GM23248 (cell line): Measurements from ENCODE around the gene TSPAN14. TPM values are rescaled to one million over a fixed set of nuclear protein-coding genes. Genes with fewer than 3 reads are reported as not detected.
"Not testable (repeated sequence)": the region's sequence is repeated elsewhere in the genome, so short reads cannot be mapped to it uniquely, and the experiment has no call there.

Experiments used
- DNase-seq: peaks from one replicate; pipeline ENCODE4 v3.0.0-alpha.2; 2015
- H2AFZ ChIP-seq: fragments of 200-600 bp; sonication (generic); 2 replicates; pipeline ENCODE4 v1.6.1; 2016; ENCODE audit warnings: antibody characterized with exemption
- H3F3A ChIP-seq: fragments of 200-600 bp; sonication (generic); 2 replicates; pipeline ENCODE4 v1.6.1; 2016; ENCODE audit warnings: mild to moderate bottlenecking, antibody characterized with exemption, mixed run types; ENCODE audit not compliant: insufficient read depth
- H3K27ac ChIP-seq: fragments of 200-600 bp; sonication (generic); 2 replicates; pipeline ENCODE4 v1.5.1; 2016; ENCODE audit warnings: mild to moderate bottlenecking
- H3K27me3 ChIP-seq: fragments of 200-600 bp; sonication (generic); replicated peaks from 2 replicates; pipeline ENCODE4 v1.6.1; 2016; ENCODE audit warnings: mild to moderate bottlenecking; ENCODE audit not compliant: insufficient read depth
- H3K36me3 ChIP-seq: fragments of 200-600 bp; sonication (generic); 2 replicates; pipeline ENCODE4 v1.6.1; 2016; ENCODE audit warnings: low read depth, mild to moderate bottlenecking
- H3K4me1 ChIP-seq: fragments of 200-600 bp; sonication (generic); 2 replicates; pipeline ENCODE4 v1.6.1; 2016; ENCODE audit warnings: mild to moderate bottlenecking; ENCODE audit not compliant: insufficient read depth
- H3K4me2 ChIP-seq: fragments of 200-600 bp; sonication (generic); one replicate; pipeline ENCODE4 v1.6.1; 2016; ENCODE audit warnings: mild to moderate bottlenecking; ENCODE audit not compliant: unreplicated experiment
- H3K4me3 ChIP-seq: fragments of 200-600 bp; sonication (generic); 2 replicates; pipeline ENCODE4 v1.5.1; 2016; ENCODE audit warnings: mild to moderate bottlenecking
- H3K79me2 ChIP-seq: fragments of 200-600 bp; sonication (generic); 2 replicates; pipeline ENCODE4 v1.6.1; 2016; ENCODE audit warnings: mild to moderate bottlenecking; ENCODE audit not compliant: insufficient read depth
- H3K9ac ChIP-seq: fragments of 200-600 bp; sonication (generic); 2 replicates; pipeline ENCODE4 v1.6.1; 2016; ENCODE audit warnings: mild to moderate bottlenecking
- H3K9me2 ChIP-seq: fragments of 200-600 bp; sonication (generic); 2 replicates; pipeline ENCODE4 v1.6.1; 2016; ENCODE audit warnings: mixed run types, mild to moderate bottlenecking, moderate library complexity; ENCODE audit not compliant: insufficient read depth
- H3K9me3 ChIP-seq: fragments of 200-600 bp; sonication (generic); one replicate; pipeline ENCODE4 v1.6.1; 2017; ENCODE audit warnings: low read depth
- H4K20me1 ChIP-seq: fragments of 200-600 bp; sonication (generic); 2 replicates; pipeline ENCODE4 v1.6.0; 2016; ENCODE audit not compliant: insufficient read depth
- EZH2 ChIP-seq: fragments of 200-600 bp; sonication (generic); IDR thresholded peaks from 2 replicates; pipeline ENCODE4 v1.6.1; 2018; ENCODE audit warnings: antibody characterized with exemption, mild to moderate bottlenecking; ENCODE audit not compliant: insufficient read depth, poor library complexity, severe bottlenecking
- EZH2phosphoT487 ChIP-seq: fragments of 200-600 bp; sonication (generic); IDR thresholded peaks from 2 replicates; pipeline ENCODE4 v1.6.1; 2018; ENCODE audit warnings: antibody characterized with exemption, moderate library complexity, mild to moderate bottlenecking, low read depth; ENCODE audit not compliant: insufficient read depth
- WGBS, 2 experiments: methylation state at CpG; one replicate each; pipeline ENCODE4 v1.1.6; 2015 to 2017; ENCODE audit warnings: low lambda C conversion rate in 2 of 2, low coverage in 1 of 2; ENCODE audit errors: missing lambda C conversion rate in 2 of 2; 5-methylcytosine and 5-hydroxymethylcytosine counted together
- in situ Hi-C: fragments of 300-500 bp; cut with MboI; formaldehyde crosslinking; loops from 2 replicates; pipeline ENCODE4 v1.15.0; 2020
- polyA plus RNA-seq: library from polyadenylated mRNA; unstranded; fragments of >200 nt; fragmentation: Nextera tagmentation; extraction: Ambion mirVana; gene quantifications from 2 replicates; pipeline ENCODE4 v1.2.1, GENCODE V29; 2016
- total RNA-seq: library from RNA; depleted of rRNA; stranded (reverse); fragments of >200 nt; shearing (Covaris generic); gene quantifications from 2 replicates; pipeline ENCODE4 v1.2.3, GENCODE V29; 2014

TSPAN14 gene
- total and polyA plus RNA-seq, 2 experiments from 2014 or later = 14.1 to 23.7 TPM

- H3K9ac ChIP-seq = no peak overlapping the region
- no peak overlapping the region for H3K4me3 ChIP-seq
- H3K9me2 ChIP-seq = no peaks in the 10 kb centered on the region
- TF ChIP-seq EZH2 (no peak), EZH2phosphoT487 (no peak)
- no peak overlapping the region for H3K4me2 ChIP-seq
- no peak overlapping the region for H2AFZ ChIP-seq
- no peaks in the 10 kb centered on the region for H3K79me2 ChIP-seq
- in situ Hi-C loops = no loop called here
- no peak for DNase-seq
- no peaks in the 10 kb centered on the region for H3K36me3 ChIP-seq
- H3K9me3 ChIP-seq = no peaks in the 10 kb centered on the region
- H3K4me1 ChIP-seq = no peaks in the 10 kb centered on the region
- peaks cover 12% of the 10 kb centered on the region for H3K27me3 ChIP-seq
- H4K20me1 ChIP-seq = no peaks in the 10 kb centered on the region
- WGBS, 2 experiments = 68 to 69% methylated on average over 12 of the region's 12 CpGs
- H3K27ac ChIP-seq = no peak overlapping the region
- H3F3A ChIP-seq = no peaks in the 10 kb centered on the region
Observed at GRCh38 chr10:80413271-80413996, 40.7 kb upstream of the TSPAN14 start.

DNA sequence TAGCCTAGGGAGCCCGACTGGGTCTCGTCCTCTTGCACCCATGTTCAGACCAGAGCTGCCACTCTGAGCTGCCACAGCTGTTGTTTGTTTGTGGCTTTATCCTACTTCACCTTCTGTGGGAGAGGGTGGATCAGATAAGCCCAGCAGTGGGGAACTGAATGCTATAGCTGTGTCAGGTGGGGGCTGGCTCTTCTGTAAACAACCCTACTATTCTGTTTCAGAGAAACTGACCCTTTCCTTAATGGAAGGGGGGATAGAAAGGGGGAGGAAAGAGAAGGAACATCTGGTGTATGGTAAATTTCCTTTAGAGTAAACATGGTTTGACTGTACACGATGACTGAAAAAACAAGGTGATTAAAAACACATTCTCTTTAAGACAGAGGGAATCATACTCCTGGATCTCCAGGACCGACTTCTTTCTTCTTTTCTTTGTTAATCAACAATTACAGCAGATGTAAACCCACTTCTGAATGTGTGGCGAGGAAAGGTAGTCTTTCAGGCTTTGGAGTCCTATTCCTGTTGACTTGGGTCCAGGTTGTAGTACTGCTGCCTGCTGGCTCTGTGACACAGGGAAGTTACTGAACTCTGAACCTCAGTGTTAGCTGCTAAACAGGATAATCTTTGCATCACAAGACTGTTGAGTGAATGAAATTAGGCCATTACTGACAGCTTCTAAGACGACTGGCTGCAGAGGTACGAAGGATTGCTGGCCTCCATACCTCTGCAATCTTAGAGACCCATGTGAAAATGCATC is 39.8 kb upstream of the TSPAN14 start:
- Histone ChIP-seq H3K4me1 (no peaks in the 10 kb centered on the region), H3K9me2 (no peaks in the 10 kb centered on the region)
- in situ Hi-C loops = no loop called here

GRCh38 chr10:80415734-80416478 is 38.2 kb upstream of the TSPAN14 start:
- H3K27ac ChIP-seq = no peak overlapping the region
- H4K20me1 ChIP-seq = no peaks in the 10 kb centered on the region
- H3K9ac ChIP-seq = no peak overlapping the region
- H3F3A ChIP-seq = no peaks in the 10 kb centered on the region
- no peaks in the 10 kb centered on the region for H3K36me3 ChIP-seq
- no peak overlapping the region for H2AFZ ChIP-seq
- in situ Hi-C loops = no loop called here
- TF ChIP-seq EZH2 (no peak), EZH2phosphoT487 (no peak)
- DNase-seq = no peak
- no peaks in the 10 kb centered on the region for H3K4me1 ChIP-seq
- H3K9me2 ChIP-seq = no peaks in the 10 kb centered on the region
- H3K79me2 ChIP-seq = no peaks in the 10 kb centered on the region
- no peaks in the 10 kb centered on the region; the same call in 1 of the 2 replicates for H3K27me3 ChIP-seq
- no peaks in the 10 kb centered on the region for H3K9me3 ChIP-seq
- WGBS, 2 experiments = 47 to 62% methylated on average over 3 of the region's 3 CpGs
- no peak overlapping the region for H3K4me3 ChIP-seq
- no peak overlapping the region for H3K4me2 ChIP-seq

More for the DNA sequence above, 39.8 kb upstream of the TSPAN14 start:
- Histone ChIP-seq H3K36me3 (no peaks in the 10 kb centered on the region), H3K27me3 (peaks cover 4% of the 10 kb centered on the region), H3K9ac (no peak overlapping the region), H3K79me2 (no peaks in the 10 kb centered on the region), H2AFZ (no peak overlapping the region), H3F3A (no peaks in the 10 kb centered on the region), H4K20me1 (no peaks in the 10 kb centered on the region), H3K4me3 (no peak overlapping the region), H3K4me2 (no peak overlapping the region), H3K9me3 (no peaks in the 10 kb centered on the region), H3K27ac (no peak overlapping the region)
- no peak for DNase-seq
- TF ChIP-seq EZH2phosphoT487 = no peak
- TF ChIP-seq EZH2 = no peak
- 57 to 63% methylated on average over 7 of the region's 7 CpGs for WGBS, 2 experiments

- WGBS, 2 experiments = 44 to 46% methylated on average over 15 of the region's 15 CpGs
Observed at GRCh38 chr10:80416479-80417098, 37.5 kb upstream of the TSPAN14 start.

DNA sequence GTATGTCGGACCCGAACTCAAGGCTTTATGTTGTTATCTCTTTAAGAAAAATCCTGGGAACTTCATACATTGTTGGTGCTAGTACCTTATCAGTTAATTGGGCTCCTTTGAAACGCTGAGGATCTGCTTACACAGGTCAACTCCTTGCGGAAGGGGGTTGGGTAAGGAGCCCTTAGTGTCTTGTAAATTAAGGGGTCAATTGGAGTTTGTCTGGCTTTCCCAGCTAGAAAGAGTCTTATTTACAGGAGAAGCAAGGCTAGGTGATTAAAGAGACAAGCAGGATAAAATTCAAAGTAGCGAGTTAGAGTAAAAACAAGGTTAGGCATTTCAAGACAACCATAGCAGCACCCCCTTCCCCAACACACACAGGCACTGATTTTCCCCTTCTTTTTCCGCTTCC is 36.9 kb upstream of the TSPAN14 start:
- DNase-seq, H3K9me3 ChIP-seq, H4K20me1 ChIP-seq, H2AFZ ChIP-seq, H3K36me3 ChIP-seq, H3K27me3 ChIP-seq, H3K4me2 ChIP-seq, H3F3A ChIP-seq, H3K4me3 ChIP-seq, H3K4me1 ChIP-seq, H3K9ac ChIP-seq, H3K27ac ChIP-seq, H3K9me2 ChIP-seq, in situ Hi-C loops, H3K79me2 ChIP-seq: not testable (repeated sequence)
- WGBS, 2 experiments = 65 to 69% methylated on average over 6 of the region's 6 CpGs

More at GRCh38 chr10:80416479-80417098, 37.5 kb upstream of the TSPAN14 start:
- no peak for DNase-seq
- Histone ChIP-seq H3K4me3 (no peak overlapping the region), H3K9ac (no peak overlapping the region), H3K4me2 (no peak overlapping the region), H3K9me2 (no peaks in the 10 kb centered on the region), H3K79me2 (no peaks in the 10 kb centered on the region), H3K27me3 (no peaks in the 10 kb centered on the region; the same call in 1 of the 2 replicates), H3K36me3 (no peaks in the 10 kb centered on the region), H3K27ac (no peak overlapping the region), H3K9me3 (no peaks in the 10 kb centered on the region), H3K4me1 (no peaks in the 10 kb centered on the region), H3F3A (no peaks in the 10 kb centered on the region), H2AFZ (no peak overlapping the region), H4K20me1 (no peaks in the 10 kb centered on the region)
- in situ Hi-C loops = no loop called here
- no peak for TF ChIP-seq EZH2
- TF ChIP-seq EZH2phosphoT487 = no peak
